Type B pancreatic cell (in vitro differentiated cells): ENCODE results near the gene EFNB1. TPM values are rescaled to one million over a fixed set of nuclear protein-coding genes. Genes with fewer than 3 reads are reported as not detected.
A peak's percentile ranks its signal among the peaks of the same experiment; 100 is the strongest.

Experiments used
- DNase-seq: peaks from one replicate; pipeline ENCODE4 v3.0.0; 2021; ENCODE audit warnings: mixed read lengths; ENCODE audit not compliant: unreplicated experiment; ENCODE audit errors: extremely low spot score
- H3K27ac Mint-ChIP-seq: 2 replicates; pipeline ENCODE4 v1.8.0; 2021; ENCODE audit warnings: mild to moderate bottlenecking, mixed read lengths
- H3K27me3 Mint-ChIP-seq: 2 replicates; pipeline ENCODE4 v1.8.0; 2021; ENCODE audit warnings: mixed read lengths
- H3K36me3 Mint-ChIP-seq: 2 replicates; pipeline ENCODE4 v1.8.0; 2021; ENCODE audit warnings: mixed read lengths
- H3K4me1 Mint-ChIP-seq: one replicate; pipeline ENCODE4 v1.8.0; 2021; ENCODE audit warnings: mixed read lengths; ENCODE audit not compliant: unreplicated experiment
- H3K4me3 Mint-ChIP-seq: 2 replicates; pipeline ENCODE4 v1.8.0; 2021; ENCODE audit warnings: mild to moderate bottlenecking, mixed read lengths
- H3K9me3 Mint-ChIP-seq: 2 replicates; pipeline ENCODE4 v1.8.0; 2021; ENCODE audit warnings: mixed read lengths
- total RNA-seq: library from RNA; stranded (reverse); gene quantifications from 2 replicates; pipeline ENCODE4 v1.2.1, GENCODE V29; 2021; ENCODE audit warnings: low replicate concordance
- TF ChIP-seq, protein P1 (sequence below): fragments of 200-600 bp; sonication (generic); conservative IDR thresholded peaks from 2 replicates; pipeline ENCODE4 v1.5.0; 2021; ENCODE audit warnings: antibody characterized with exemption, mild to moderate bottlenecking

Gene EFNB1
- total RNA-seq, 1 donor from 2014 or later, result 63.7 TPM

DNA sequence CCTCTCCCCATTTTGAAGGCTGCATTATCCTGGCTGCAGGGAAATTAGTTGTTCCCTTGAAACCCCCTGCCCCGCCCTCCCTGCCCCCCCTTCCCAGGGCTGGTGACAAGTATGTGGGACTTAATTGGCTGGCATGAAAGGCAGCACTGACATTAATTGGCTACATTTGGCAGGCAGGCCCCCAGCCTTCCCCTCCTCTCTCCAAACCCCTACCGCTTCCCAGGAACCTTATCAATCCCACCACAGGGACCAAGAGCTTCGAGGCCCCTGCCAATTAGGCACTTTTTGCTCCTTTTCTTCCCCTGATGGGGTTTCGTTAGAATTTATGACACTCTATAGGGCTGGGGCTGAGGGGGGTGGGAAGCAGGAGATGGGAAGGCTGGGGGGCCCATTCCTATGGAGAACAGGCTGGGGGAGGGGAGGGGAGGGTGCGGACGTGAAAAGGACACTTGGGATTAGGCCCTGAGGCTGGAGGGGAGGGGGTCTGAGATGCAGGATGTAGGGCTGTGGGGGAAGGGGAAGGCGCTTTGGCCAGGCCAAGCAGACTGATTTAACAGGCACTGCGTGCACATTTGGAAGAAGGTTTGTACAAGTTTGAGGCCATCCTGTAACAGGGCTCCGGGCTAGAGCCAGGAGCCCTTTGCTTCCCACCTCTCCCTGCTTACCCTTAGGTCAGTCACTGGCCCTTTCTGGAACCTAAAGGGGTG is 52.2 kb downstream of the EFNB1 start:
- TF ChIP-seq, protein P1, sequence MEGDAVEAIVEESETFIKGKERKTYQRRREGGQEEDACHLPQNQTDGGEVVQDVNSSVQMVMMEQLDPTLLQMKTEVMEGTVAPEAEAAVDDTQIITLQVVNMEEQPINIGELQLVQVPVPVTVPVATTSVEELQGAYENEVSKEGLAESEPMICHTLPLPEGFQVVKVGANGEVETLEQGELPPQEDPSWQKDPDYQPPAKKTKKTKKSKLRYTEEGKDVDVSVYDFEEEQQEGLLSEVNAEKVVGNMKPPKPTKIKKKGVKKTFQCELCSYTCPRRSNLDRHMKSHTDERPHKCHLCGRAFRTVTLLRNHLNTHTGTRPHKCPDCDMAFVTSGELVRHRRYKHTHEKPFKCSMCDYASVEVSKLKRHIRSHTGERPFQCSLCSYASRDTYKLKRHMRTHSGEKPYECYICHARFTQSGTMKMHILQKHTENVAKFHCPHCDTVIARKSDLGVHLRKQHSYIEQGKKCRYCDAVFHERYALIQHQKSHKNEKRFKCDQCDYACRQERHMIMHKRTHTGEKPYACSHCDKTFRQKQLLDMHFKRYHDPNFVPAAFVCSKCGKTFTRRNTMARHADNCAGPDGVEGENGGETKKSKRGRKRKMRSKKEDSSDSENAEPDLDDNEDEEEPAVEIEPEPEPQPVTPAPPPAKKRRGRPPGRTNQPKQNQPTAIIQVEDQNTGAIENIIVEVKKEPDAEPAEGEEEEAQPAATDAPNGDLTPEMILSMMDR, result no peak
- no peaks in the 10 kb centered on the region for H3K9me3 Mint-ChIP-seq
- peaks cover 4% of the 10 kb centered on the region for H3K27me3 Mint-ChIP-seq
- no peaks in the 10 kb centered on the region for H3K36me3 Mint-ChIP-seq
- no peak overlapping the region for H3K4me3 Mint-ChIP-seq
- no peaks in the 10 kb centered on the region for H3K4me1 Mint-ChIP-seq
- DNase-seq, result no peak
- H3K27ac Mint-ChIP-seq, result no peak overlapping the region

DNA sequence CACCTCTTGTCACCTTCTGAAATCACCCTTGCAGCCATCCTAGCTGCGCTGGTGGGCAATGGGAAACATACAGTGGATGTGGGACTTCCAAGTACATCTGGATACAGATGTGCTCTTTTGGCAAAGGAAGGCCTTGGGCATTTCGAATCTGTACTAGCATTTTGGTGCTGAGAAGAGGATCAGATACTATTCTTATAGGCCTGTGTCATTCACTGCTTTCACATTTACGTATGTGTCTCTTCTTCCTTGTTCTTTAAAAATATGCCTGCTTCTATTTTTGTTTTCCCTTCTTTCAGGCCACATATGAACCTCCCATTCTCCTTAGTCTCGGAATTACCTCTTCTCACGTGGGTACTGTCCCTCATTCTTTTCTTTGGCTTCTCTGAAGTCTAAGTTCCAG is 53.1 kb downstream of the EFNB1 start:
- no peaks in the 10 kb centered on the region for H3K4me1 Mint-ChIP-seq
- H3K9me3 Mint-ChIP-seq, result no peaks in the 10 kb centered on the region
- H3K4me3 Mint-ChIP-seq, result no peak overlapping the region
- no peaks in the 10 kb centered on the region for H3K36me3 Mint-ChIP-seq
- peaks cover 4% of the 10 kb centered on the region for H3K27me3 Mint-ChIP-seq
- no peak overlapping the region for H3K27ac Mint-ChIP-seq
- TF ChIP-seq, protein P1, result no peak
- no peak for DNase-seq

DNA sequence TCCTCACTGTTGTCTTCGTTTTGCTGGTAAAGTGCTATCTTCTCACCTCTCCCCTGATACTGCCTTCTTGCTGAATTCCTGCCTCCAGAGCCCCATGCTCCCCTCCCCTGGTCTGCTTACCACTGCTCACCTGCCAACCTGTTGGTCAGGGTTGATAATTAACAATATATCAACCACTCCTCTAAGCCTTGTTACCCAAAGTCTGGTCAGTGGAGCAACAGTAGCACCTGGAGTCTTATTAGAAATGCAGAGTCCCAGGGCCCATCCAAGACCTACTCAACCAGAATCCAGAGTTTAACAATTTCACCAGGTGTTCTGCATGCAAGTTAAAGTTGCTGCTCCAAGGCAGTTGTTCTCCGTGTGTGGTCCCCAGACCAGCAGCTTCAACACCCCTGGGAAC is 55.0 kb downstream of the EFNB1 start:
- Mint-ChIP-seq H3K4me1 (no peaks in the 10 kb centered on the region), H3K9me3 (no peaks in the 10 kb centered on the region), H3K27ac (no peak overlapping the region), H3K4me3 (peak overlapping the region; percentile 17), H3K36me3 (no peaks in the 10 kb centered on the region), H3K27me3 (peaks cover 4% of the 10 kb centered on the region)
- no peak for DNase-seq
- TF ChIP-seq, protein P1, result no peak

DNA sequence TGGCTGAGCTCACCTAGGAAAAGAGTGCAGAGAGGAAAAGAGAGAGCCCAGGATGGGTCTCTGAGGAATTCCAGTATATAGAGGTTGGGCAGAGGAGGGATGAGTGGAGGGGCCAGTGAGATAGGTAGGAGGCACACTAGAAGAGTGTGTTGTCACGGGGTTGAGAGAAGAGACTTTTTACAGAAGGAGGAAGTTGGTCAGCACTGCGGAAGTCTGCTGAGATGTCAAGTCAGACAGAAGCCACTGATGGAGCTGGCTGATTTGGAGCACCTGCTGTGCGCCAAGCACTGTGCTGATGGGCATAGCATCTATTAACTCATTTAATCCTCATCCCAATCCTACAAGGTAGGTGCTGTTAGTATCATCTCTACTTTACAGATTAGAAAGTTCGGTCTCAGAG is 60.4 kb downstream of the EFNB1 start:
- no peaks in the 10 kb centered on the region for H3K9me3 Mint-ChIP-seq
- H3K27me3 Mint-ChIP-seq, result no peaks in the 10 kb centered on the region
- no peak overlapping the region for H3K27ac Mint-ChIP-seq
- no peaks in the 10 kb centered on the region for H3K36me3 Mint-ChIP-seq
- DNase-seq, result no peak
- no peak overlapping the region for H3K4me3 Mint-ChIP-seq
- H3K4me1 Mint-ChIP-seq, result peaks cover 7% of the 10 kb centered on the region
- TF ChIP-seq, protein P1, result no peak

Other genes starting within 250 kb of the EFNB1 start
- gene STARD8, start 181.4 kb upstream of the EFNB1 start, total RNA-seq, result 0.67 and 9.9 TPM in 2 replicates